ENCODE measurements around the gene GNAO1.

The GNAO1 gene

DNA sequence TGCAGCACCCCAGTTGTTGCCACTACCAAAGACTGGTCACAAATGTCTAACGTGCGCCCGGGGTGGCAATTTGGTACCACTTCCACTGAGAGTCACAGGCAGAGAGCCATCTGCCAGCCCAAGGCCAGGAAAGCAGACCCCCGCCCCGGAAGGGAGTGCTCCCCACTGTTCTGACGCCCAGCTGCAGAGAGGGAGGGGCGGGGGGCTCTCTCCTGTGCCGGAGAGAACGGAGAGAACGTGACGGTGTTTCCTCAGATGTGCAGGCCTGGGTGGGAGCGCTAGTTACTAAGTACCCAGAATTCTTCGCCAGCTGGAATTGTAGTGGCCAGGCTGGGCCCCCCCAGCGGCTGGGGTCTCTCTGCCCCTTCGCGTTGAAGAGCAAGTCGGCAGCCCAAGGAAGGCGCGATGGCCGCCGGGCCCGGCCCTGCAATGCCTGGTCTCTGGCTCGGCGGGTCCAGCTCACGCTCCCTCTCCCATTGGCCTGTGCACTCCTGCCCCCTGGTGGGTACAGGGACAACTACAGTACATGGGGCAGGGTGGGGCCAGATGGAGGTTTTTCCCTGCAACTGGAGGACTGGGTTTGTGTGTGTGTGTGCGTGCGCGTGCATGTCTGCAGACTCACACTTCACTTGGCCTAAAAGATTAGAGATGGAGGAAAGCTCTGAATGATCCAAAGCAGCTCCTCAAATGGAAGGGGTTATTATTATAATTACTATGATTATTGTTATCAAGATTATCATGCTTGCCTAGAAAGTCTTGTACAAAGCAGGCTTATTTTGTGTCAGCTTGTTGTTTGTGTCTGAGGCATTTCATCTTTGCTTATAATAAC, 126.9 kb downstream of the GNAO1 start:
- DNase-seq = peak; percentile 21 to 37

DNA sequence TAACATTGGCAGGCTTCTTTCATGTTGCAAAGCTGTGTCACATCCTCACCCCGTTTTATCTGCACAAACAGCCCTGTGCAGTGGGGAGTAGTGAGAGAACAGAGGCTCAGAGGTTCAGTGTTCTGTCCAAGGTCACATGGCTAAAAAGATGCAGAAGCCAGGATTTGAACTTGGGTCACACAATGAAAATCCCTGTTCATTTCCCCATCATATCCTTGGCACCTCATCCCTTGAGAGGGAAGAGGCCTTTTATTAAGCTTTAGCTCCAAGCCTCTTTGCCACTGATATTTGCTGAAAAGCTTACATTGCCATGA, 127.5 kb downstream of the GNAO1 start:
- no peak for DNase-seq

DNA sequence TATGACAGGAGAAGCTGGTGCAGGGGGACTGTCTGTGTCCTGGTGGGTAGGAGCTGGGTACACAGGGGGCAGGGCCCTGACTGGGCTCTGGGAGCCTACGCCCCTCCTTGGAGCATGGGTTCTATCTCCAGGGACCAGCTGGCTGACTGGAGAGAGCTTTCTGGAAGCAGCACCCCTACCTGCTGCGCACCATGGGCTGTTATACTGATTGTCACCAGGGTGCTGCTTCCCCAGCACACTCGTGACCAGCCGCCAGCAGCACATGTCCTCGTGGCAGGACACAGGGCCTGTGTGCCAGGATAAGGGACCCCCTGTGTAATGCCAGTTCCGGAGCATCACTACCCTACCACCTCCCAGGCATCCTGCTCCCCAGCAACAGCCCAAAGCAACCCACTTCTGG, 128.1 kb downstream of the GNAO1 start:
- no peak for DNase-seq

DNA sequence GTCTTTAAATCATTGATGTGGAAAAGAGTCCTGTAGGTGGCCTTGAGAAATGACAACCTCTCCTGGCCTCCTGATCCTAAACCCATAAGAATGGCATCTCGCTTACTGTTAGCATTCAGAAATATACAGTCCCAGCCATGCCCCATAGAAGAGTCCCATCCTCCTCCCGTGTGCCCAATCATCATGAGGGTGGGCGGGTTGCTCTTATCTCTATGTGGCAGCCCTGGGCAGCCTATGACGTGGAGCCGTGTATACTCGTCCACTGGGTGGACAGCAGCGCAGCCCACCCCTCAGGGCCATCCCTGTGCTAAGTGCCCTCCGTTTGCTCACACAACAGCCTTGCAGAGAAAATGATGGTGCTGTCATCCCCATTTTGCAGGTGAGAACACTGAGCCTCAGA, 128.8 kb downstream of the GNAO1 start:
- DNase-seq = no peak

DNA sequence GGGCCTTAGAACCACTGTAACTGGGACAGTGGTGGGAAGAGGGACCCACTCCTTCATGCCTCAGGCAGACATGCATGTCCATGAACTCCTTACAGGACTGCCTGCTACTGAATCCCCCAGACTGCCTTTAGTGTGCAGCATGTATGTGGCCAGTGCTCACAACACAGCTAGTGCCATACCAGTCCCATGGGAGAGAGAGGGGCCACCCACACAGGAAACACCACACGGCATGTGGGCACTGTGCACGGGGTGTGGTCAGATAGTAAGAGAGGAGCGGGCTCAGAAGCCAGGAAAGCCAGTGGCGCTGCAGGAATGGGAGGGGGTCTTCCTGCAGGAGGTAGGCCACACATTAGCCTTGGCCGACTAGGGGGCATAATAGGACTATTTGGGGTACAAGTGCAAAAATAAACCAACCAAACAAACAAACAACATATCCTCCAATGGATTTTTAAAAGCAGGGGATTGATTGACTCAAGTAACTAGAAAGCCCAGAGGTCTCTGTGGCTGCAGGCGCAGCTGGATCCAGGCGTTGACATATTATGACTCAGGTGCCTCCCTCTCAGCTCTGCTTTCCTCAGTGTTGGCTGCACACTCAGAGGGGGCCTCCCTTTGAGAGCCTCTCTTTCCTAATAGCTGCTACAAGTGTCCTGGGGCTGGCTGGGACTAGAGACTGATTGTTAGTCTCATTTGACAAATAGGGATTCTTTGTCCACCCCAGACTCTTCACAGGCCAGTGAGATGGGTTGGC, 129.7 kb downstream of the GNAO1 start:
- no peak for DNase-seq

DNA sequence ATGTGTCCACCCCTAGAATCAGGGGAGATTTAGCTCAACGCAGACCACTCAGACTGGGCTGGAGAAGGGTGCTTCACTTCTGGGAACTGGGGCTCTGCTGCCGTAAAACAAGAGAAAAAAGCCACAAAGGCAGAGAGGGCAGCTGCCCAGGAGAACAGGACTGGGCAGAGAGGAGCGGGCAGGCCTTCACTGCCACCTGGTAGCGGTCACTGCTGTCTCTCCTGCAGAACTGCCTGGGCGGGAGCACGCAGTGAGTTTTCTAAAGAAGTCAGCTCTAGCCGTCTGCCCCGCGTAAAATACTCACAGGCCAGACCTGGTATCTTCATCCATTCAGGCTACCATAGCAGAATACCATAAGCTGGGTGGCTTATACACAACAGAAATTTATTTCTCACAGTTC, 130.3 kb downstream of the GNAO1 start:
- DNase-seq = no peak

DNA sequence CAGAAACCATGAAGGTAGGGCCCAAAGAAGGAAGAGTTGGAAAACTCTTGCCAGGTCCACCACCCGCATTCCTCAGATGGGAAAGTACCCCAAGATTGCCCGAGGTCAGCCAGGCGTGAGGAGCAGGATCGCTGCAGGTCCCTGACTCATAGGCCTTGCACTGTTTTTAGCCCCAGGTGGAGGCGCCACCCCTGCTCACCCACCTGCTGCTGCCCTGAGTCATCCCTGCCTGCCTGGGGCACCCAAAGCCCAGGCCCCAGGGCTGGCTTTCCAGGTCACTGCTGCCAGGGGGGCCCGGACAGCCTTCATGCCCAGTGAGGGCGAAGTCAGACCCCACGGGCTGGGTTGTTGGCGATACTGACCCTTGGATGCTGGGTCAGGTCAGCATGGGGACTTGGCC, 133.1 kb downstream of the GNAO1 start:
- no peak for DNase-seq

DNA sequence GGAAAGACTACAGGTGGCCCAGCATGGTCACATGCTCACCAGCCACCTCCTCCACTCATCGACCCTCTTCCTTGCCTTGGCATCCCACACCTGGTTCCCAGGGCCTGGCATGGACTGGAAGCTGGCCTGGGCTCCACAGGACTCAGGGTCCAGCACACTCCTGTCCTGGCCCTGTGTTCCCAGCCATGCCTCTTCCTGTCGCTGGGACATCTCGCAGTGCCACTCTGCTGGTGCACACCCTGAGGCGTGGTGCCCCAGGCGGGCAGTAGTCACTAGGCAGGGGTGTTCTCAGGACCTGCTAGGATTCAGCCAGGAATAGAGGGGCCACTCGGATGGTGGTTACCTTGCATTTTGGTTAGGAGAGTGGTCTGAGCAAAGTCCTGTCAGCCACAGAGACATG, 134.7 kb downstream of the GNAO1 start:
- DNase-seq = no peak

DNA sequence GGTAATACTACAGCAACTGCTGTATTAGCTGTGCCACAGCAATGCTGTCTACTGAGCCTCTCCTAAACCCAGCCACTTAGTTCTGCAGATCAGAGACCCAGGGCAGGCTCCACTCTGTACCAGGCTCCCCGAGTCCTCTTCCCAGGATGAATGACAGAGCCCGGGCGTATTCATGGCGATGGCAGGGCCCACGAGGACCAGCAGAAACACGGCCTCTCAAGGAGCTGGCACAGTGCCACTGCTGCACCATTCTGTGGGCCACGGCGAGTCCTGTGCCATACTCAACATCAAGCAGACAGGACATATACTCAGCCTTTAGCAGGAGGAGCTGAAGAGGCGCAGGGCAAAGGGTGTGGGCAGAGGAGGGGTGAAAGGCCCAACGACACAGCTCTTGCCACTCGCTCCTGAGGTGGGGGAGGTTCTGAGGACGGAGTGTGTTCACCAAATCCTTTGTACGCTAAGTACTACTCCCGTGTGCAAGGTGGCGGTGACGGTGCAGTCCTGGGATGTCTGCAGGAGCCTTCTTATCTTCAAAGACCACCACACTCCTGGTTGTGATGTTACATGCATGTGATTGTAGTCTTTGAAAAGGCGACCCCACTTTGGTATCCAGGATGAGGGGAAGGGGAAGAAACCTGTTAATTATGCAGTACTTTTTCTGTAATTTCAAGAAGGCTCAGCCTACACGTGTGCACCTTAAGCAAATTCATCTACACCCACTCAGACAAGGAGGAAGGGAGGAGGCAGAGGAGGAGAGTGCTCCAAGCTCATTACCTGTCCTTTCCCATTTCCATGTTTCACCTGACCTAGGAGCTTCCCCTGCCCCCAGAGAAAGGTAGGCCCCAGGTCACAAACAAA, 136.0 kb downstream of the GNAO1 start:
- DNase-seq = no peak

DNA sequence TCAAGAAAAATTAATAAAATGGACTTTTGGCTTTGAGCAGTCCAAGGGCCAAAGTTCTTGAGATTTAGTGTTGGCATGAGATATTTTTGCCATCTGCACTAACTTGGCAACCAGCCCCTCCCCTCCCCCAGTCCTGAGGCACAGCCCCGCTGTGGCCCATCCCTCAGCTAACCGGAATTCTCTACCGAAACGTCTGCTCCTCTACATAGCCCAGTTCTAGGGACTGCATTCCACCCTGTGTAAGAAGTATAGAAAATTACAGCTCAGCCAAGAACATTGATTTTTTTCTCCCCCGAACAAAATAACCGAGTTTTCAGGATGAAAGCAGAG, 136.6 kb downstream of the GNAO1 start:
- DNase-seq = no peak

DNA sequence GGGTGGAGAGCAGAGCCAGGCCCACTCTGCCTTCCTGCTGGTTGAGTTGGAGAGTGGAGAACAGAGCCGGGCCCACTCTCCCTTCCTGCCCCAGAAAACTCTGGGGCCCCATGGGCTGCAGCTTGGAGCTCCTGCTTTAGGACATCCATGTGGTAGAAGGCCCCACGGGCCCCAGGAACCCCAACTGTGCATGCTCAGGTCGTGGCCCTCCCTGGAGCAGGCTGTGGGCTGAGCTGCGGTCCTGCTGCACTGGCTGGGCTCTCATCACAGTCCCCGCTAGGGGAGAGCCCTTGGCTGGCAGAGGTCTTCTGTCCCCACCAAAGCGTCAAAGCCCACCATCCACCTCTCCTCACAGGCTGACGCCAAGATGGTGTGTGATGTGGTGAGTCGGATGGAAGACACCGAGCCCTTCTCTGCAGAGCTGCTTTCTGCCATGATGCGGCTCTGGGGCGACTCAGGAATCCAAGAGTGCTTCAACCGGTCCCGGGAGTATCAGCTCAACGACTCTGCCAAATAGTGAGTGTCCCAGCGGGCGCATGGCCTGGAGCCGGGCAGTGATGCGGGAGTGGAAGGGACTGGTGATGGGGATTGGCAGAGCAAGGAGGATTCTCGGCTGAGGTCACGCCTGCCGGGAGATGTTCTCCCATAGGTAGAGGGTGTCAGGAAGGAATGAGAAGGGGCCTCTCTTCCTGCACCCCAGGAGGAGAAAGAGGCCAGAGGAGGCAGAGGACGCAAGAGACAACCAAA, 137.2 kb downstream of the GNAO1 start:
- DNase-seq = no peak

DNA sequence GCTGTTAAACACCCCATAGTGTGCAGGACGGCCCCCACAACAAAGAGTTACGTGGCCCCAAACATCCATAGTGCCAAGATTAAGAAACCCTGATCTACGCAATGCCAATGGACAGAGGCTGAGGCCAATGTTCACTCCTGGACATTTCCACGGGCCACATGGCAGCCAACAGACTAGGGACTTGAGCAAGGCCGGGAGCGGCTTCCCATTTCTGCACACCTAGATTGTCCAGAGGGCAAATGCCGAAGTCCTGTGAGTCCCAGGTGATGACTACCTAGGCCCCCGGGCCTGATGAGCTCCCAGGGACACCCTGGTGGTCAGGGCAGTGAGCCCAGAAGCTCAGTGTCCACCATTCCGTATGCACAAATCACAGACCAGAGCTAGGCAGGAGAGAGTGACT, 138.6 kb downstream of the GNAO1 start:
- no peak for DNase-seq

DNA sequence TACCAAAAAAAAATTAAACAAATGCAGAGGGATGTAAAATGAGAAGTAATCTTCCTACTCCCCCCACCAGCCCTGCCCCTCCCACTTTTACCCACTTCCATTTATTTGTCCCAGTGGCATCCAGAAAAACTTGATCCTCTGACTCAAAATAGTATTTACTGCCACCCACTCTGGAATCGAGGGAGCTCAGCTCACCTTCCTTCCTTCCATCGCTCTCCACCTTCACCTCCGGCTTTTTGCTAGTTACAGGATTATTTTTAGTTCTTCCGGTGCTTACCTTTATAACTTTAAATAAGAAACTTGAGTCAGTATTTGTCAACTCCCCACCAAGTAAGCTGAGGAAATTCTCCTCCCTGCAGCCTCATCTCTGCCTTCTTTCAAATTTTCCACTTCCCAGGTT, 139.2 kb downstream of the GNAO1 start:
- no peak for DNase-seq

DNA sequence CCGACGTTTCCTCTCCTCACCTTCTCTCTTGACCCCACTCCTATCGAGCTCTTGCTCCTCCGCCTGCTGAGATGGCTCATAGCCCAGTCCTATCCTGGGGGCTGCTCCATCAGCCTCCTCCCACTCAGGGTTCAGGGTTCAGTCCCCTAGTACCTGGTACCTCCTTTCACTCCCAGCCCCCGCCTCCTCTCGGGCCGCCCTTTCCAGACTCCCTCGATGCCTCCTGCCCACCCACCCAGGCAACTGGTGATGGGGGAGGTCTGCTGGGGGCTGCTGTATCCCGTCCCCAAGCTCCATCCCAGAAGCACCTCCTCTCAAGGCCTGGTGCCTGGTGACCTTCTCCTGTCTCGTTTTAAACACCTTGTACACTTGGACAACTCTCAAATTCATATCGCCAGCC, 140.1 kb downstream of the GNAO1 start:
- DNase-seq = no peak

DNA sequence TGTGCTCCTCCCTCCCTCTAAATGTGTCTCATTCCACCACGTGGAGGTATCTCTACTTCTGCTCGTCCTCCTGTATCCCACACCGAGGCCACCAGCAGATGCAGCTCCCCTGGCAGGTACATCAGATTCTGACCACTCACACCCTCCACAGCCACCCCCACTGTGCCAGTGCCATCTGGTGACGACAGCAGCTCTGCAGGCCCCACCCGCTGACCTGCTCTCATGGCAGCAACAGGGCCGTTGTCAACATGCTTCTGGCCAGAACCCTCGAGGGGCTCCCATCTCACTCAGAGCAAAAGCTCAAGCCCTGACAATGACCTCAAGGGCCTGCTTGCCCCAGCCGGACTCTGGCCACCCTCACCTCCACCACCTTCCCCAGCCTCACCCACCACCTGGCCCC, 140.6 kb downstream of the GNAO1 start:
- DNase-seq = no peak

DNA sequence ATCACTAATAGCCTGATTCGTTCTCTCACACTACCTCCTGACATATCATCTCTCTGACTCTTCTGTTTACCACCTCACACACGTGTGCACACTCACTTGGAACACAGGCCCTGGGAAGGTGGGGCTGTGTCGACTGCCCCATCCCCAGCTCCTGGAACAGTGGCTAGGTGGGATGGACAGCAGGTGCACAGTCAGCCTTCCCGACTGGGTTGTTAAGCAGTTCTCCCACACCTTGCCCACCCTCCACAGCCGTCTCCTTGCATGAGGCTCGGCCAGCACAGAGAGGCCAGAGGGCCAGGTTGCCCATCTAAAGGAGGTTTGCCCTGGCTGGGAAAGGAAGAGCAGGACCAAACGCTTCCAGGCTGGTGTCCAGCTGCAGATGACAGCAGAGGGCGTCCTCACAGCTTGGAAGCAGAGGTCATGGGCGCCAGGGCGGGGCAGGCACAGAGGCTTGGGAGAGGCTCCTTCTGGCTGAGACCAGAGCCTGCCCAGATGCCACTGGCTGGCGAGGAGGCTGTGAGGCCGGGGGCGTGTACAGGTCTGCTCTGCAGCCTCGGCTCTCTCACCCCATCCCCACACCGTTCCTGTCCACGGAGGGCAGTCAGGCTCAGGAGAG, 141.3 kb downstream of the GNAO1 start:
- no peak for DNase-seq

DNA sequence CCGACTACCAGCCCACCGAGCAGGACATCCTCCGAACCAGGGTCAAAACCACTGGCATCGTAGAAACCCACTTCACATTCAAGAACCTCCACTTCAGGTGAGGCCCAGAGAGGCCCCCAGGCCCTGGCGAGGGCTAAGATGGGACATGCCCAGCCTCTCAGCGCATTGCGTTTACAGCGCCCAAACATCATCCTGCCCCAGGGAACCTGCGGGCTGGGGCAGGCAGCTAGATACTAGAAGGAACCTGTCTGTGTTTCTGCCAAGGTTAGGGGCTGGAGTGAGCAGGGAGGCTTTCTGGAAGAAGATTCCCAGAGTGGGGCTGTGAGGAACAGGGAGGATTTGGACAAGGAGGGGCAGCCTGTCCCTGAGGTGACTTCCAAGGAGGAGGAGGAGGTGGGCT, 143.5 kb downstream of the GNAO1 start:
- DNase-seq = no peak

DNA sequence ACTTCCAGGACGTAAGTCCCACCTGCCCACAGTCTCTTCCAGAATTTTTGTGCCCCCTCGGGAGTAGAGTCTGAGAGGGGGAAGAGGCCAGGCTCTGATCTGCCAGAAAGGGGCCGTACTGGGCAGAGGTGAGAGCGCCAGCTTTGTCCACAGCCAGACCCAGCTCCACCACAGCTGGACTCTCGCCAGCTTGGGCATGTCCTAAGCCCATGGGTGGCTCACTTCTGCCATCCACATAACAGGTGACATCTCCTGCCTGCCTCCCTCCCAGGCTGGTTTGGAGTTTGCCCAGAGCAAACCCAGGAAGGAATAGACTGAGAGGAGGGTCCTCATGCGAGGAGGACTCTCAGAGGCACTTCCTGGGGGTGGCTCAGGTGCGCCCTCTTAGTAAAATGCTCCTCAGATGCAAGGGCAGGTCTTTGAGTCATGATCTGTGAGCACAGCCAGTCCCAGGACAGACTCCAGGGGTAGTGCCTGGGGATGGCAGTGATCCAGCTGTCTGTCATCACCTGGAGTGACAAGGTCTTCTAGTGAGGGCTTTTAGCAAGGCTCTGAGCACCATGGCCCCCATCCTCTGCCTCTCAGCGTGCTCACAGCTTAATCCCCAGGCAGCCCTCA, 144.9 kb downstream of the GNAO1 start:
- no peak for DNase-seq

DNA sequence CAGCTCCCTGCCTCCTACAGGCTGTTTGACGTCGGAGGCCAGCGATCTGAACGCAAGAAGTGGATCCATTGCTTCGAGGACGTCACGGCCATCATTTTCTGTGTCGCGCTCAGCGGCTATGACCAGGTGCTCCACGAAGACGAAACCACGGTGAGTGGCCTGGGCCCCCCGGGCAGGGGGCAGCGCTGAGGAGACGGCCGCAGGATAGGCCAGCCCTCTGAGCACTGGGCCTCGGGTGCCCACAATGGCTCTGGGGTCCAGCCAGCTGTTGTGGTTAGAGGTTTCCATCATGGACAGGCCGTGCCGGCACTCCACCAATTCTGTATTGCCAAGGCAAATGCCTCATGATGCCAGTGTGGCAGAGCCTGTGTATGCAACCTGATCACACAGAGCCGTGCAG, 145.4 kb downstream of the GNAO1 start:
- DNase-seq = no peak

DNA sequence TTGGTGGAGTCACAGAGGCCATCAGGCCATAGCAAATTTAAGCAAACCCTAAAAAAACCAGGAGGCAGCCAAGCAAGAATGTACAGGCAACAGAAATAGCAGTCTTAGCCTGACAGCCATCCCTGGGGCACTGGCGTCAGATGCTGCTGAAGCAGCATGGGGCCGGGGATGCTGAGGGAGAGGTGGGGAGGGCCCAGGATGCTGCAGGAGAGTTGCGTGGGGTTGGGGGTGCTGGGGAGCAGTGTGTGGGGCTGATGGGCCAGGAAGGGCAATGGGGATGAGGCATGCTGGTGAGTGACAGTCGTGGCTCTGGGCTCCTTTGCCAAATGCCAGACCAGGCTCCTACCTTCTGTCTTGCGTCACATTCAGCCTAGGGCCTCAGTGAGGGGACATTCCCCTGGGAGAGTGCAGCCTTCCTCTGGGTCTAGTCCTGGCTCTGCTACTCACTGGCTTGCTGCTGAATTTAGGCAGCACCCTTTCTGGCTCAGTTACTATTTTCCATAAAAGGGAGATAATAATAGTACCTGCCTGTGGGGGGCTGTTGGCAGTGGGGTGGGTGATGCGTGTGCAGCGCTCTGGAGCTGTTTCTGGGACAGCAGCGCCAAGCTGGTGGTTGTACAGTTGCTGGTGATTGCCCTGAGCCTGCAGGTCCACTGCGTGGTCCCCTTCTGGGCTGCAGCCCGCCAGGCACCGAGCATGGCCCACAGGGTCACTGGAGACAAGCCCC, 146.0 kb downstream of the GNAO1 start:
- no peak for DNase-seq

DNA sequence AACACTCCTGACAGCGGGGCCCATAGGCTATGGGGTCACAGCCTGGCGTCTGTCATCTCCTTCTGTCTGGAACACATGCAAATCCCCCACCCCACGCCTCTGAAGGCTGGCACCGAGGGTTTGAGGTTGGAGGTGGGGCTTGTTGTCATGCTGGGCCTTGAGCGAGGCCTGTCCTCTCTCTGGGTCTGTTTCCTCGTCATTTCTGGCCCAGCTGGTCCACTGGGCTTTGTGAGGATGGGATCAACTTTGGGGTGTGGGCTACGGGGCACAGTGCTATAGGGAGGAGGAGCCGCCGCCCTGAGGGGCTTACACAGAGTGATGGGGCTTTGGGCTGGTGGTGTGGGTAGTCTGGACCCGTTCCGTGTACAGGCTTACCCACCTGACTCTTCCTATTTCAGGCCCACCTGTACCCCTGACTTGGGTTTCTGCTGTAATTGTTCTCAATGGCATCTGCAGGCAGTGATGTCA, 146.6 kb downstream of the GNAO1 start:
- DNase-seq = no peak
